K562 (cell line): Measurements from ENCODE around the gene GCNA.

ENCODE experiments used
- FOS ChIP-seq: IDR thresholded peaks from 3 replicates; pipeline ENCODE4 v1.6.1; 2011; ENCODE audit not compliant: insufficient read length; ENCODE audit errors: extremely low read depth
- PHF8 ChIP-seq: fragments of 200-600 bp; sonication (generic); IDR thresholded peaks from 2 replicates; pipeline ENCODE4 v1.6.1; 2012; ENCODE audit warnings: mixed run types, mild to moderate bottlenecking, inconsistent platforms, low read length, moderate library complexity, borderline replicate concordance
- XRCC3 ChIP-seq: fragments of 450-650 bp; IDR thresholded peaks from 2 replicates; pipeline ENCODE4 v1.6.1; 2017; ENCODE audit warnings: mild to moderate bottlenecking, moderate library complexity
- ZNF274 ChIP-seq: IDR thresholded peaks from 2 replicates; pipeline ENCODE4 v1.6.1; 2011; ENCODE audit warnings: low read depth, mild to moderate bottlenecking, low read length, moderate library complexity, borderline replicate concordance
- TF ChIP-seq, protein P1 (sequence below): conservative IDR thresholded peaks from 2 replicates; pipeline ENCODE4 v1.6.1; 2011; ENCODE audit warnings: low read depth, mild to moderate bottlenecking, low read length; ENCODE audit not compliant: control insufficient read depth
- TF ChIP-seq, protein P2 (sequence below): sonication (generic); formaldehyde crosslinking; IDR thresholded peaks from 2 replicates; pipeline ENCODE4 v1.8.0; 2022; ENCODE audit warnings: mild to moderate bottlenecking, low read depth, missing genetic modification reagents

DNA sequence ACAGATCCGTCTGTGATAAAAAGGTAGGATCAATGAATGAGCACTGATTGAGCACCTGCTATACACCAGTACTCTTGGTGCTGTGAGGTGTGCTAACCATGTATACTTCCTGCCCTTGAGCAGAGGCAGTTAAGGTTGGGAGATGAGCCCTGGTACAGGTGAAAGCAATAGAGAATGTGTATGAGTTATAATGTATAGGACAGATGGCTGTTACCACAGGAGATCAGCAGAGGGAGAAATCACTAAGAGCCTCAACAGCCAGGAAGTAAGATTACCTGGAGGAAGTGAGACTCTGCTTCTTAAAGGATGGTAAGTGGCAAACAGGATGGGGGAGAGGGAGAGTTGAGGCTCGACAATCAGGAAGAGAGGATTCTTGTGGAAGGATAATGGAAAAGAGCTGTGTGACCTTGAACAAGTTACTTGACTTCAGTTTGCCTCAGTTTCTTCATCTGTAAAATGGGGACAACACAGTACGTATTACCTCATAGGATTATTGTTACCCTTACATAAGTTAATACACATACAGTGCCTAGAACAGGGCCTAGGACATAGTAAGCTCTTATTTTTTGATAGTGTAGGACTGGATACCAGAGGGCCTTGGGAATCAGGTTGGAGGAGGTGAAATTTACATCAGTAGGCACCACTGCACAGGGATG, 31.0 kb downstream of the GCNA start:
- TF ChIP-seq, protein P1, sequence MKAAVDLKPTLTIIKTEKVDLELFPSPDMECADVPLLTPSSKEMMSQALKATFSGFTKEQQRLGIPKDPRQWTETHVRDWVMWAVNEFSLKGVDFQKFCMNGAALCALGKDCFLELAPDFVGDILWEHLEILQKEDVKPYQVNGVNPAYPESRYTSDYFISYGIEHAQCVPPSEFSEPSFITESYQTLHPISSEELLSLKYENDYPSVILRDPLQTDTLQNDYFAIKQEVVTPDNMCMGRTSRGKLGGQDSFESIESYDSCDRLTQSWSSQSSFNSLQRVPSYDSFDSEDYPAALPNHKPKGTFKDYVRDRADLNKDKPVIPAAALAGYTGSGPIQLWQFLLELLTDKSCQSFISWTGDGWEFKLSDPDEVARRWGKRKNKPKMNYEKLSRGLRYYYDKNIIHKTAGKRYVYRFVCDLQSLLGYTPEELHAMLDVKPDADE, result no peak
- TF ChIP-seq, protein P2, sequence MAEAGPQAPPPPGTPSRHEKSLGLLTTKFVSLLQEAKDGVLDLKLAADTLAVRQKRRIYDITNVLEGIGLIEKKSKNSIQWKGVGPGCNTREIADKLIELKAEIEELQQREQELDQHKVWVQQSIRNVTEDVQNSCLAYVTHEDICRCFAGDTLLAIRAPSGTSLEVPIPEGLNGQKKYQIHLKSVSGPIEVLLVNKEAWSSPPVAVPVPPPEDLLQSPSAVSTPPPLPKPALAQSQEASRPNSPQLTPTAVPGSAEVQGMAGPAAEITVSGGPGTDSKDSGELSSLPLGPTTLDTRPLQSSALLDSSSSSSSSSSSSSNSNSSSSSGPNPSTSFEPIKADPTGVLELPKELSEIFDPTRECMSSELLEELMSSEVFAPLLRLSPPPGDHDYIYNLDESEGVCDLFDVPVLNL (CRISPR knock-in tag), result no peak
- TF ChIP-seq PHF8 (no peak), FOS (no peak), ZNF274 (no peak), XRCC3 (no peak)
